GM18858 (cell line): ENCODE data around the gene BIRC2.
A peak's percentile ranks its signal among the peaks of the same experiment; 100 is the strongest.
"Not testable (repeated sequence)": the region's sequence is repeated elsewhere in the genome, so short reads cannot be mapped to it uniquely, and the experiment has no call there.

Source experiments
- ATAC-seq: cut with Tn5 transposase; IDR thresholded peaks from one replicate; pipeline ENCODE4 v1.9.1; 2021; ENCODE audit not compliant: unreplicated experiment

Gene BIRC2

GRCh38 chr11:102346748-102347461 lies at the start of gene BIRC2:
Gene BIRC2 (plus strand): TSS chr11:102347214. CDS start chr11:102349855, 2,641 bp downstream.
- ATAC-seq: peak; percentile 76

GRCh38 chr11:102300837-102301236 lies 46.2 kb upstream of the BIRC2 start:
- not testable (repeated sequence) for ATAC-seq

DNA sequence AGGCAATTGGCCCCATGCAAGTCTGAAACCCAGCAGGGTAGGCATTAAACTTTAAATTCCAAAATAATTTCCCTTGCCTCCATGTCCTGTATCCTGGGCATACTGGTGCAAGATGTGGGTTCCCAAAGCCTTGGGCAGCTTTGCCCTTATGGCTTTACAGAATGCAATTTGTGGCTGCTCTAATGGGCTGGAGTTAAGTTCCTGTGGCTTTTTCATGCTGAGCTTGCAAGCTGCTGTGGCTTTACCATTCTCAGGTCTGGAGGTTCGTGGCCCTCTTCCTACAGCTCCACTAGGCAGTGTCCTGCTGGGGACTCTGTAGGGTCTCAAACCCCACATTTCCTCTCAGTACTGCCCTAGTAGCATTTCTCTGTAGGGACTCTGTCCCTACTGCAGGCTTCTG lies 44.8 kb upstream of the BIRC2 start:
- ATAC-seq: no peak

DNA sequence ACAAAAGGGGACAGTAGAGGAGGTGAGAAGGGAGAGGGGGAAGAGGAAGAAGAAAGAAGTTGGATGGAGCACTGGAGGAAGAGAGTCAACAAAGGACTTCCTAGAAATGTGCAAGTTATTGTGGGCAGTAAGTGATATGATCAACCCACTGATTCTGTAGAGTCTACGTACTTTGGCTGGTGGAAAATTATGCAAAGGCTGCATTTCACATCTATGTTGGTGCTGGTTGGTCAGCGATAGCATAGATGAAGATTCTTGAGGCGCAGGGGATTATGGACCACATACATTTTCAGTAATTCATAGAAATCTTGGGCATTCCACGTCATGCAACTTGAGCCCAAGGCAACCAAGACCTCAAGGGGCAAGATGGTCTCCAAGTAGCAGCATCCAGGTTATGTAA lies 42.3 kb upstream of the BIRC2 start:
- ATAC-seq: no peak

DNA sequence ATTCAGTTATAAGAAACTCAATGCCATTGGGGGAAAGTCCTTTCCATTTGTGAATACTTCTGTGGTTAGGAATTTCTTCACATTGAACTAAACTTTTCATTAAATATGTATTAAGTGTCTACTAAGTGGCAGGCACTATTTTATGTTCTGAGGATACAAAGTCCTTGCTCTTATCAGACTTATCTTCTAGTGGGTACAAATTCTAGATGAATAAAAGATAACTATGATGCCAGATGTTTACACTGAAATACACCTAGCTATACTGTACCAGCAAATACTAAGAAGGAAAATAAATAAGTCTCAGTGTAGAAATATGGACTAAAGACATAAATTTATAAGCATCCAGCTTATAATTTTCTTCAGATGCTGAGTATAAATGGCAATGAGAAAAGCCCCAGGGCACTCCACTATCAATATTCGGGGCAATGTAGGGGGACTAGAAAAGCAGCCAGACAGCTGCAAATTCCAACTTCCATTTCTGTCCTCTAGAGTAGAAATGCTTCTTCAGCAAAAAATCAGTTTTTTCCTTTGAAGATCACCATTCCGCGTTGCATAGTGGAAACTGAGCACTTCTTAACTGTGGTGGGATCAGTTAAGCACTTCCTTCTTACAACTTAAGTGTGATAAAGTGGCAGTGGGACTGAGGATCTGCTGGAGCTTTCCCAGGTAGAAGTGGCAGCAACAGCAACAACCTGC lies 41.5 kb upstream of the BIRC2 start:
- no peak for ATAC-seq

- no peak for ATAC-seq
These were observed 40.9 kb upstream of the BIRC2 start for GRCh38 chr11:102306048-102306597.

- no peak for ATAC-seq
These were observed 39.9 kb upstream of the BIRC2 start for GRCh38 chr11:102306817-102307726.

- ATAC-seq: no peak
These were observed 39.3 kb upstream of the BIRC2 start for GRCh38 chr11:102307727-102308038.

DNA sequence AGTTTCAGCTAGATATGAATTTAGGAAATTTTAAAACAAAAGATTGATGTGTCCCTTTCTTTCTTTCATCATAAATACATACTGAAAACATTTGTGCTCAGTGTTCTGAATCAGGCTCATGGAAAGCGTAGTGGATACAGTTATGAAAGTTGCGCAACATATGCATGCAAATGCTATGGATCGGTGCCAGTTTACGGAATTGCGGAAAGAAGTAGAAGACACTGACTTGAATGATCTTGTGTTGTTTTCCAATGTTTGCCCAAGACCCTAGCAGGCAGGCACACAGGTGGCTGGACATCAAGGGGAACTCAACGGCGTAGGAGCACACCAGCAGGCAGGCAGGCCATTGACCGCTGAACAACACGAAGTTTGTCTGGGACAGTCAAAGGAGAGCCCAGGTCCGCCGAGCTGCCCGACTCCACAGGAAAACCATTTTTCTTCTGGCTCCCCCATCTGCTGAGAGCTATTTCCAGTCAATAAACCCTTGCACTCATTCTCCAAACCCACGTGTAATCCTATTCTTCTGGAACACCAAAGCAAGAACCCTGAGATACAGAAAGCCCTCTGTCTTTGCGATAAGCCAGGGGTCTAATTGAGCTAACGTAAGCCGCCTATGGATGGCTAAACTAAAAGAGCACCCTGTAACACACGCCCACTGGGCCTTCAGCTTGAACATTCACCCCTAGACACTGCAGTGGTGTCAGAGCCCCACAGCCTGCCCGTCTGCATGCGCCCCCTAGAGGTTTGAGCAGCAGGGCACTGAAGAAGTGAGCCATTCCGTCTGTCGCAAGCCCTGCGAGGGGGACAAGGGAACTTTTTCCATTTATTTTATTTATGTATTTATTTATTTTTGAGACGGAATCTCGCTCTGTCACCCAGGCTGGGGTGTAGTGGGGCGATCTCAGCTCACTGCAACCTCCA lies 37.1 kb upstream of the BIRC2 start:
- no peak for ATAC-seq

- ATAC-seq: no peak
These were observed 34.3 kb upstream of the BIRC2 start for GRCh38 chr11:102312667-102313066.

GRCh38 chr11:102313238-102313940 lies 33.6 kb upstream of the BIRC2 start:
- no peak for ATAC-seq

- ATAC-seq: no peak
These were observed 32.2 kb upstream of the BIRC2 start for GRCh38 chr11:102314784-102315183.

GRCh38 chr11:102316346-102316904 lies 30.6 kb upstream of the BIRC2 start:
- no peak for ATAC-seq

DNA sequence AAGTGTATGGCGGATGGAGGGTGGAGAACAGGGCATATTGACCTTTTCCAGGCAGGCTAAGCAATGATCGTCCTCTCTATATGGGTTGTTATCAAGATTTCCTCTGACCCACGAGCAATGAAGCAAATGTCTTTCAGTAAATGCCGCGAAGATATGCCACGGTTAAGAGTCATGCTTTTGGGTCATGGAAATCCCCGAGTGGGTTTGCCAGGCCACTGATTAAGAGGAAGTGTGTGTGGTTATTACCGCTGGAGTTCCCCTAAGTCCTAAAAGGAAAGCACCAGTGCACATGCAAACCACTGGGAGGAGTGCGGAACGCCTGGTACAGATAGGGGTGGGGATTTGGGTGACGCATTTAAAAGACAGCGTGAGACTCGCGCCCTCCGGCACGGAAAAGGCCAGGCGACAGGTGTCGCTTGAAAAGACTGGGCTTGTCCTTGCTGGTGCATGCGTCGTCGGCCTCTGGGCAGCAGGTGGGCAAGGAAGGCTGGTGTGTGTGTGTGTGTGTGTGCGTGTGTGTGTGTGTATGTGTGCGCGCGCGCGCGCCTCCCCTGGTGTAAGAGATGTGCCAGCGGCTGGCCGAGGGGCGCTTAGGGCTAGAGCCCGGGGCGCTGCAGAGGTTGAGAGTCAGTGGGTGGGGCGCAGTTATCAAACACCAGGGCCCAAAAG lies 29.8 kb upstream of the BIRC2 start, which contains the start of gene BIRC3:
BIRC3 (plus strand) TSS at position 386 of the 669 bp plus-strand sequence. CDS start 7,026 bp downstream, outside the sequence.
- peak; percentile 81 for ATAC-seq

GRCh38 chr11:102317768-102318103 lies 29.3 kb upstream of the BIRC2 start:
- no peak for ATAC-seq

DNA sequence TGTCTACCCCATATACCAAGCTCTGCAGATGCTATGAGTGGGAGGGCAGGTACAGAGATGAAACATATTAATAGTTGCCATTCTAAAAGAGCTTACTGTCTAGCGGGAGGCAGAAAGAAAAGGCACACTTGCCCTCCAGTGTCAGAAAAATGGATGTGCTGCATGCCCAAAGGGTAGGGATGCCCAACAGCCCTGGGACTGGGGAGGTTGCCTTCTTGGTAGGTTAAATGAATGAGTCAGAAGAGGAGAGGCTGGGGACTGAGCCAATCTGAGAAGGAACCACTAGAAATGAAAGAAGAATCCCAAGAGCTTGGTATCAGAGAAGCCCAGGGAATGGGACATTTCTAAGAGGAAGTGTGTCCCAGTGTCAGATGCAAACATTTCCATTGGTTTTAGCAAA lies 28.5 kb upstream of the BIRC2 start:
- ATAC-seq: no peak

DNA sequence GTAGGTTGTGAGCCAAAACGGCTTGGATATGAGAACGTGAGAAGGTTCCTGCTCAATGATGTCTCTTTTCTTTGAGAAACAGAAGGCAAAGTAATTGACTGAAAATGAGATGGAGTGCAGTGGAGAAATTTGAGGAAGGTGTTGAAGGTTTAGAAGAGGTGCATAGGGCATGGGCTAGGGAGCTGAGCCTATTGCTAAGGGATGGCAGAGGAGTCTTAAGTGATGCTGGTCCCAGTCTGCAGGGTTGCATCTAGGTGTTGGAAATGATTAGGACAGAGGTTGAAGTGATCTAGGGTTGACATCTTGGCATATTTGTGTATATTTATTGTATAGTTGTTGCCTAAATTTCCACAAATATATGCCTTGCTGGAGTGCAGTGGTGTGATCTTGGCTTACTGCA lies 27.5 kb upstream of the BIRC2 start:
- no peak for ATAC-seq

DNA sequence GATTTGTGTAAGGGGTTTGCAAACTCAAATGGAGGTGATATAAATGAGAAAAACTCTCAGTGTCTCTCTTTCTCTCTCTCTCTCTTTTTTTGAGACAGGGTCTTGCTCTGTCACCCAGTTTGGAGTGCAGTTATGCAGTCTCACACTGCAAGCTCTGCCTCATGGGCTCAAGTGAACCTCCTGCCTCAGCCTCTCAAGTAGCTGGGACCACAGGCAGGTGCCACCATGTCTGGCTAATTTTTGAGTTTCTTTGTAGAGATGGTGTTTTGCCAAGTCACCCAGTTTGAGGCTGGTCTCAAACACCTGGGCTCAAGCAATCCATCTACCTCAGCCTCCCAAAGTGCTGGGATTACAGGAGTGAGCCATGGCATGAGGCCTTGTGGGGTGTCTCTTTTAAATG lies 26.8 kb upstream of the BIRC2 start:
- ATAC-seq: no peak

GRCh38 chr11:102320679-102321078 lies 26.3 kb upstream of the BIRC2 start:
- ATAC-seq: no peak
